PC-3 (cell line): ENCODE results near the gene PLPPR1. TPM values are rescaled to one million over a fixed set of nuclear protein-coding genes. Genes with fewer than 3 reads are reported as not detected.

ENCODE experiments used
- ATAC-seq: fragments of 200-7000 bp; cut with Tn5 transposase; 2 replicates; pipeline ENCODE4 v1.9.1; 2020; ENCODE audit warnings: mild to moderate bottlenecking, moderate library complexity
- BruUV-seq: library from RNA; stranded (reverse); fragments of 400-500 nt; replicated peaks from 2 replicates; lab custom pipeline; 2021; lab: Mats Ljungman, UMichigan
- CTCF ChIA-PET: fragments of 300-600 bp; sonication (Branson Sonifier 250); formaldehyde crosslinking; loops from one replicate; lab custom pipeline; 2022; ENCODE audit warnings: antibody characterized with exemption; lab: Charles Lee
- POLR2A ChIA-PET: fragments of 300-600 bp; sonication (Branson Sonifier 250); formaldehyde crosslinking; loops from one replicate; lab custom pipeline; 2022; ENCODE audit warnings: antibody characterized with exemption; ENCODE audit not compliant: unreplicated experiment; lab: Charles Lee
- DNase-seq: peaks from one replicate; pipeline ENCODE4 v3.0.0-alpha.2; 2015
- H2AFZ ChIP-seq: fragments of 300-600 bp; sonication (generic); 2 replicates; pipeline ENCODE4 v1.6.0; 2016; ENCODE audit warnings: antibody characterized with exemption, low read length
- H3F3A ChIP-seq: fragments of 300-600 bp; sonication (generic); one replicate; pipeline ENCODE4 v1.6.0; 2017; ENCODE audit warnings: antibody characterized with exemption, low read length, control low read depth, mild to moderate bottlenecking; ENCODE audit not compliant: unreplicated experiment
- H3K27ac ChIP-seq: fragments of 300-600 bp; sonication (generic); 2 replicates; pipeline ENCODE4 v1.5.1; 2016; ENCODE audit warnings: mild to moderate bottlenecking, low read length
- H3K27me3 ChIP-seq: fragments of 300-600 bp; sonication (generic); 2 replicates; pipeline ENCODE4 v1.6.1; 2016; ENCODE audit warnings: low read length, mixed read lengths
- H3K36me3 ChIP-seq: fragments of 300-600 bp; sonication (generic); 2 replicates; pipeline ENCODE4 v1.6.1; 2016; ENCODE audit warnings: low read depth, mixed run types, low read length, mixed read lengths
- H3K4me1 ChIP-seq: fragments of 300-600 bp; sonication (generic); 2 replicates; pipeline ENCODE4 v1.5.1; 2016; ENCODE audit warnings: low read length; ENCODE audit not compliant: insufficient read depth
- H3K4me2 ChIP-seq: fragments of 300-600 bp; sonication (generic); 2 replicates; pipeline ENCODE4 v1.6.0; 2016; ENCODE audit warnings: low read length
- H3K4me3 ChIP-seq: fragments of 300-600 bp; sonication (generic); 2 replicates; pipeline ENCODE4 v1.5.1; 2016; ENCODE audit warnings: mild to moderate bottlenecking, low read length, mixed read lengths
- H3K79me2 ChIP-seq: fragments of 300-600 bp; sonication (generic); 2 replicates; pipeline ENCODE4 v1.6.1; 2017; ENCODE audit warnings: low read length, mixed read lengths
- H3K9ac ChIP-seq: fragments of 300-600 bp; sonication (generic); 2 replicates; pipeline ENCODE4 v1.6.0; 2016; ENCODE audit warnings: mild to moderate bottlenecking, low read length
- H3K9me2 ChIP-seq: fragments of 300-600 bp; sonication (generic); replicated peaks from 2 replicates; pipeline ENCODE4 v1.6.1; 2016; ENCODE audit warnings: mixed run types, low read length, mixed read lengths
- H3K9me3 ChIP-seq: fragments of 300-600 bp; sonication (generic); 2 replicates; pipeline ENCODE4 v1.6.1; 2016; ENCODE audit warnings: low read length, mixed read lengths
- H4K20me1 ChIP-seq: fragments of 300-600 bp; sonication (generic); 2 replicates; pipeline ENCODE4 v1.6.1; 2016; ENCODE audit warnings: low read length, mixed read lengths
- CTCF ChIP-seq: fragments of 300-600 bp; sonication (generic); conservative IDR thresholded peaks from 2 replicates; pipeline ENCODE4 v1.5.1; 2017; ENCODE audit warnings: antibody characterized with exemption, low read depth, mild to moderate bottlenecking, low read length
- EZH2 ChIP-seq: fragments of 300-600 bp; sonication (generic); IDR thresholded peaks from one replicate; pipeline ENCODE4 v1.6.1; 2017; ENCODE audit warnings: antibody characterized with exemption, mild to moderate bottlenecking, low read length; ENCODE audit not compliant: unreplicated experiment
- EZH2phosphoT487 ChIP-seq: fragments of 300-600 bp; sonication (generic); IDR thresholded peaks from 2 replicates; pipeline ENCODE4 v1.6.1; 2018; ENCODE audit warnings: mild to moderate bottlenecking, antibody characterized with exemption, low read length, borderline replicate concordance
- intact Hi-C: fragments of 100-400 bp; cut with micrococcal nuclease; formaldehyde crosslinking; loops from 2 replicates; pipeline ENCODE4 v1.9.0; 2023
- total RNA-seq: library from RNA; depleted of rRNA; stranded (reverse); fragments of >200 nt; gene quantifications from 2 replicates; pipeline ENCODE4 v1.2.3, GENCODE V29; 2014

The PLPPR1 gene
- total RNA-seq, 1 experiment from 2014 or later = not detected

- TF ChIP-seq EZH2phosphoT487 (no peak), CTCF (no peak), EZH2 (no peak)
- H3K79me2 ChIP-seq = no peaks in the 10 kb centered on the region
- intact Hi-C loops = no loop called here
- CTCF ChIA-PET = no interaction called here
- no peak overlapping the region for H3K27ac ChIP-seq
- H3K9ac ChIP-seq = no peak overlapping the region
- H3F3A ChIP-seq = no peaks in the 10 kb centered on the region
- no peaks in the 10 kb centered on the region for H3K4me1 ChIP-seq
- H2AFZ ChIP-seq = no peak overlapping the region
- H3K4me3 ChIP-seq = no peak overlapping the region
- POLR2A ChIA-PET = no interaction called here
- no peaks in the 10 kb centered on the region for H3K27me3 ChIP-seq
- H3K36me3 ChIP-seq = no peaks in the 10 kb centered on the region
- H3K9me3 ChIP-seq = no peaks in the 10 kb centered on the region
- no peak for DNase-seq
- no peak overlapping the region for H3K4me2 ChIP-seq
- ATAC-seq = no peak
- no peaks in the 10 kb centered on the region for H3K9me2 ChIP-seq
- no TSS peak for BruUV-seq
- H4K20me1 ChIP-seq = no peaks in the 10 kb centered on the region
These were observed 35.7 kb downstream of the PLPPR1 start for GRCh38 chr9:101064206-101064605.

GRCh38 chr9:101065930-101066329, 37.4 kb downstream of the PLPPR1 start:
- ChIA-PET POLR2A (no interaction called here), CTCF (no interaction called here)
- no peaks in the 10 kb centered on the region for H4K20me1 ChIP-seq
- H2AFZ ChIP-seq = no peak overlapping the region
- H3K79me2 ChIP-seq = no peaks in the 10 kb centered on the region
- TF ChIP-seq EZH2 (no peak), CTCF (no peak), EZH2phosphoT487 (no peak)
- DNase-seq (no peak), ATAC-seq (no peak)
- H3K27ac ChIP-seq = no peak overlapping the region
- H3K9me3 ChIP-seq = no peaks in the 10 kb centered on the region
- H3K4me1 ChIP-seq = no peaks in the 10 kb centered on the region
- H3K4me2 ChIP-seq = no peak overlapping the region
- intact Hi-C loops = no loop called here
- no peaks in the 10 kb centered on the region for H3F3A ChIP-seq
- no peaks in the 10 kb centered on the region for H3K36me3 ChIP-seq
- H3K4me3 ChIP-seq = no peak overlapping the region
- no peaks in the 10 kb centered on the region for H3K9me2 ChIP-seq
- BruUV-seq = no TSS peak
- H3K9ac ChIP-seq = no peak overlapping the region
- no peaks in the 10 kb centered on the region for H3K27me3 ChIP-seq

DNA sequence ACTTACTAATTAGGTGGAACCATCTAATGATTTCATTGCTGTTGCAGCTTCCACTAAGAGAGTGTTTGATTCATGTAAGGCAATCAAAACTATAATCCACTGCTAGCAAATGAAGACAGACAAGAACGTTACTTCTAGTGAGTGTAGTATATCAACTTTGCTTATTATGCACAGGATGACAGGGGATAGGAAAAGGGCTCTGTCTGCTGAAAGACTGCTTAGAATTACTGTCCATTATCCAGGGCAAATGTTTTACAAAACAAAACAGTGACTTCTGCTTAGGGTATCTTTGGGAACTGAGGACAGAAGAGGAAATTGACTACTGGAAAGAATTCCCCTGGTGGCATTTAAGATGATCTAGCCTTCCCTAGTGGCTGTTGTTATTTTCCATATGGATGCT, 40.2 kb downstream of the PLPPR1 start:
- no peaks in the 10 kb centered on the region for H3K27me3 ChIP-seq
- POLR2A ChIA-PET = no interaction called here

More for the DNA sequence above, 40.2 kb downstream of the PLPPR1 start:
- intact Hi-C loops = no loop called here
- Histone ChIP-seq H2AFZ (no peak overlapping the region), H3K4me2 (no peak overlapping the region), H3K4me3 (no peak overlapping the region), H3K79me2 (no peaks in the 10 kb centered on the region), H3K4me1 (no peaks in the 10 kb centered on the region), H3K9me3 (no peaks in the 10 kb centered on the region), H3K9me2 (no peaks in the 10 kb centered on the region), H3K9ac (no peak overlapping the region), H3K36me3 (no peaks in the 10 kb centered on the region), H3K27ac (no peak overlapping the region), H3F3A (no peaks in the 10 kb centered on the region), H4K20me1 (no peaks in the 10 kb centered on the region)
- CTCF ChIA-PET = no interaction called here
- DNase-seq (no peak), ATAC-seq (no peak)
- no peak for TF ChIP-seq EZH2phosphoT487
- no peak for TF ChIP-seq CTCF
- no peak for TF ChIP-seq EZH2
- no TSS peak for BruUV-seq
